Urothelium cell line (cell line): ENCODE data around the gene CEP63.
"Not testable (repeated sequence)": the region's sequence is repeated elsewhere in the genome, so short reads cannot be mapped to it uniquely, and the experiment has no call there.

Experiments used
- DNase-seq: peaks from one replicate; pipeline ENCODE4 v3.0.0; 2011; ENCODE audit warnings: low spot score, mixed read lengths
- FAIRE-seq: peaks from 2 replicates; lab custom pipeline; 2011; peaks lifted over from hg19 to GRCh38; lab: Jason Lieb, UNC

CEP63 gene

GRCh38 chr3:134567605-134568004, 81.7 kb downstream of the CEP63 start:
- DNase-seq (no peak), FAIRE-seq (no peak)

DNA sequence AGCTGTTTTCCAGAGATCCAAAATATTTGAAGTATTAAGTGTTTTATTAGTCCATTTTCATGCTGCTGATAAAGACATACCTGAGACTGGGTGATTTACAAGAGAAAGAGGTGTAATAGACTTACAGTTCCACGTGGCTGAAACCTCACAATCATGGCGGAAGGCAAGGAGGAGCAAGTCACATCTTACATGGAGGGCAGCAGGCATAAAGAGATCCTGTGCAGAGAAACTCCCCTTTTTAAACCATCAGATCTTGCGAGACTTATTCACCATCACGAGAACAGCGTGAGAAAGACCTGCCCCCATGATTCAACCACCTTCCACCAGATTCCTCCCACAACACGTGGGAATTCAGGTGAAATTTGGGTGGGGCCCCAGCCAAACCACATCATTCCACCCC, 82.9 kb downstream of the CEP63 start:
- no peak for DNase-seq
- no peak for FAIRE-seq

DNA sequence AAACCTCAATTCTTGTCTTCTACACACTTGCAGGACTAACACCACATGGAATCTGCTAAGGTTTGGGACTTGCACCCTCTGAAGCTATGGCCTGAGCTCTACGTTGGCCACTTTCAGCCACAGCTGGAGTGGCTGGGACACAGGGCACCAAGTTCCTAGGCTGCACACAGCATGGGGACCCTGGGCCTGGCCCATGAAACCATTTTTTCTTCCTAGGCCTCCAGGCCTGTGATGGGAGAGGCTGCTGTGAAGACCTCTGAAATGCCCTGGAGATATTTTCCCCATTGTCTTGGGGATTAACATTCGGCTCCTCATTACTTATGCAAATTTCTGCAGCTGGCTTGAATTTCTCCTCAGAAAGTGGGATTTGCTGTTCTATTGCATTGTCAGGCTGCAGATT, 84.0 kb downstream of the CEP63 start:
- not testable (repeated sequence) for DNase-seq, FAIRE-seq

- FAIRE-seq (no peak), DNase-seq (no peak)
Observed at GRCh38 chr3:134576426-134576825, 90.6 kb downstream of the CEP63 start.

- no peak for FAIRE-seq
- DNase-seq, result no peak
Observed at GRCh38 chr3:134576831-134577230, 91.0 kb downstream of the CEP63 start.

GRCh38 chr3:134579141-134579665, 93.3 kb downstream of the CEP63 start:
- DNase-seq, result no peak
- FAIRE-seq, result no peak

GRCh38 chr3:134590766-134591165, 104.9 kb downstream of the CEP63 start:
- DNase-seq (no peak), FAIRE-seq (no peak)

- no peak for DNase-seq
- FAIRE-seq, result no peak
Observed at GRCh38 chr3:134592806-134593205, 106.9 kb downstream of the CEP63 start.

- DNase-seq, result no peak
Observed at GRCh38 chr3:134594331-134594741, 108.5 kb downstream of the CEP63 start.

DNA sequence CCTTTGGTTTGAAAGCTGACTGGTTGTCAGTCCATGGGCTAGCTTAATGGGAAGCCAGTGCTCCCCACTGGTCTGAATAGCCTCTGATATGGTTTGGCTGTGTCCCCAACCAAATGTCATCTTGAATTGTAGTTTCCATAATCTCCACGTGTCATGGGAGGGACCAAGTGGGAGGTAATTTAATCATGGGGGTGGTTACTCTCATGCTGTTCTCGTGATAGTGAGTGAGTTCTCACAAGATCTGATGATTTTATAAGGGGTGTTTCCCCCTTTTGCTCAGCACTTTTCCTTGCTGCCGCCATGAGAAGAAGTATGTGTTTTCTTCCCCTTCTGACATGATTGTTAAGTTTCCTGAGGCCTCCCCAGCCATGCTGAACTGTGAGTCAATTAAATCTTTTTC, 109.1 kb downstream of the CEP63 start:
- DNase-seq, result not testable (repeated sequence)

More at GRCh38 chr3:134594331-134594741, 108.5 kb downstream of the CEP63 start:
- FAIRE-seq, result no peak

DNA sequence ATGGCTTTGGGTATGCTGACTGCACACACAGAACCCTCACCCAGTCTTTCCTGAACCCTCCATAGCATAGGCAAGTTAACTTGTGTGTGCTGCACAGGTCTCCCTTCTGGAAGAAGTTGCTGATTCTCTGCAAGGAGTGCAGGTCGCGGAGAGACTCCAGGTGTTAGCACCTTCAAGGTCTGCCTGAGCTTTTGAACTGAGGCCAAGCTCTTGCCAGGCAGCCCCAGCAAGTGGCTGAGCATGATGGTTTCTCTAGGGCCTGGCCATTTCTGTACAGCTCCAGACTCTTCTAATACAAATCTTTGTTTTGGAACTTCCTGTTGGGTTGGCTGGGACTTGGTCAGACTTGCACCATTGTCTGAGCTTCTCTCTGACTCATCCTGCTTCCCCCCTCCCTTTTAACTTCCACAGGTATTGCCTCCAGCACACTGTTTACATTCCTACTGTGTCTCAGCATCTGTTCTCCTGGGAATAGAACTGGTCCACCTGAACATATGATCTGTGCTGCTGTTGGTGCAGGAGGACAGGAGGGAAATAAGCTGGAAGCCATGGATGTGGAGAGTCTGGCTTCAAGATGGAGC, 111.6 kb downstream of the CEP63 start:
- FAIRE-seq, result no peak
- DNase-seq, result peak; percentile 65

More for the DNA sequence above, 109.1 kb downstream of the CEP63 start:
- not testable (repeated sequence) for FAIRE-seq

DNA sequence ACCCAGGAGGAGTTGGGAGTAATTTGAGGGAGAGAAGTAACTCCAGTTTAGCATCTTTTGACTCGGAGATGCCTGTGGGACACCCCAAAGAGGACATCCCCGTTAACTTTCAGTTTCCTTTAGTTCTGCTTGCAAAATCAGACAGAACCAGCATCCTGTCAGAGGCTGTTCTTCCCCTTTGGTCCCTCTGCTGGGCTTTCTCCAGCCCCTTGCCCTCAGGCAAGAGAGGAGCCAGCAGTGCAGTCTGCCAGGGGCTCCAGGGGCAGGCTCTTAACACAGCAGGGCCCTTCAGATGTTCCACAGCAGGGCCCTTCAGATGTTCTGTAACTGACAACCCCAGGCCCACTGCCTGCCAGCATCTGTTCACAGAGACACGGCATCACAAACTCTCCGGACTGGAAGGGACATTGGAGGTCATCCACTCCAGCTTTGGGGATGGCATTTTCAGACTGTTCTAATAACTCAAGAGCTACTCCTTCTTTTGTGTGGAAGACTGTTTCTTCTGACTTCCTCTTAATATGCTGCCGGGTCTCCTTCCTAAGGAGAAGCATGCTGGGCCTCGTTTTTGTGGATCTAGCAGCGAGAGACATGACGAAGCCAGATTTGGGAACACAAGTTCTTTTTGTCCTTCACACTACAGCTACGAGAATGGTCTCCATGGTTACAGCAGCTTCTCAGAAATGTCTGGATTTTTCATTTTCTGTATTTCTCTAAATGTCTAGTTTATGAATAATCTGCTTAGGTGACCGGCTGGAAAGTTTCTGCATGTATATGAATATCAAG, 113.1 kb downstream of the CEP63 start:
- DNase-seq, result no peak
- FAIRE-seq, result no peak

GRCh38 chr3:134600206-134600605, 114.3 kb downstream of the CEP63 start:
- DNase-seq (no peak), FAIRE-seq (no peak)

- no peak for FAIRE-seq
Observed at GRCh38 chr3:134600685-134601463, 115.0 kb downstream of the CEP63 start.

GRCh38 chr3:134601539-134602439, 115.9 kb downstream of the CEP63 start:
- FAIRE-seq (no peak), DNase-seq (peak; percentile 18)

More at GRCh38 chr3:134600685-134601463, 115.0 kb downstream of the CEP63 start:
- DNase-seq, result peak; percentile 79

- FAIRE-seq (no peak), DNase-seq (no peak)
Observed at GRCh38 chr3:134602440-134602814, 116.6 kb downstream of the CEP63 start.

GRCh38 chr3:134603480-134603879, 117.6 kb downstream of the CEP63 start:
- FAIRE-seq (no peak), DNase-seq (no peak)

- no peak for DNase-seq
- FAIRE-seq, result no peak
Observed at GRCh38 chr3:134603956-134604355, 118.1 kb downstream of the CEP63 start.

DNA sequence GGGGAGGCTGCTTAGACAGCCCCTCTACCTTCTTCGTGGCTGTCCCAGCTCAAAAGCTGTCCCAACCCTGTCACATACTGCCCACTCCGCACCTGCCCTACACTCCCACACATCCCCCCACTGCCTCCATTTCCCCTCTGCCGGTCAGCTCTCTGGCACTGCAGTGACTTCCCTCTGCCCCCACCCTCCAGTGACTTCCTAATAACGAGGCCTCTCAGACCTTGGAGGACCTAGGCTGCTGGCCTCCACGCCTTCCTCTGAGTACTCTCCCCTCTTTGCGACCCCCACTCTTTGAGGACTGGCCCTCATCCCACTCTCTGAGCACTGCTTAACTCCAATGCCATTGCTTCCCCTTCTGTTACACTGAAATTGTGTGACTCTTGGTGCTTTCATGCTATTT, 119.7 kb downstream of the CEP63 start:
- FAIRE-seq (no peak), DNase-seq (no peak)
